HT1080 (cell line): ENCODE data around the gene SPDYE5. TPM values are rescaled to one million over a fixed set of nuclear protein-coding genes. Genes with fewer than 3 reads are reported as not detected.

ENCODE experiments used
- DNase-seq: peaks from one replicate; pipeline ENCODE4 v3.0.0-alpha.2; 2015; ENCODE audit warnings: low read depth
- small RNA-seq: library from RNA; depleted of rRNA; stranded (forward); fragments of <200 nt; gene quantifications from one replicate; pipeline ENCODE3, GENCODE V24; 2014
- total RNA-seq: library from RNA; depleted of rRNA; stranded (reverse); fragments of >200 nt; shearing (Covaris generic); gene quantifications from 2 replicates; pipeline ENCODE4 v1.2.3, GENCODE V29; 2014; rRNA removed

Gene SPDYE5
- total RNA-seq, 1 experiment from 2014 or later, result not detected

GRCh38 chr7:75536940-75537538, 44.9 kb downstream of the SPDYE5 start:
- no peak for DNase-seq

- no peak for DNase-seq
Measured at GRCh38 chr7:75537731-75538130, 45.6 kb downstream of the SPDYE5 start.

DNA sequence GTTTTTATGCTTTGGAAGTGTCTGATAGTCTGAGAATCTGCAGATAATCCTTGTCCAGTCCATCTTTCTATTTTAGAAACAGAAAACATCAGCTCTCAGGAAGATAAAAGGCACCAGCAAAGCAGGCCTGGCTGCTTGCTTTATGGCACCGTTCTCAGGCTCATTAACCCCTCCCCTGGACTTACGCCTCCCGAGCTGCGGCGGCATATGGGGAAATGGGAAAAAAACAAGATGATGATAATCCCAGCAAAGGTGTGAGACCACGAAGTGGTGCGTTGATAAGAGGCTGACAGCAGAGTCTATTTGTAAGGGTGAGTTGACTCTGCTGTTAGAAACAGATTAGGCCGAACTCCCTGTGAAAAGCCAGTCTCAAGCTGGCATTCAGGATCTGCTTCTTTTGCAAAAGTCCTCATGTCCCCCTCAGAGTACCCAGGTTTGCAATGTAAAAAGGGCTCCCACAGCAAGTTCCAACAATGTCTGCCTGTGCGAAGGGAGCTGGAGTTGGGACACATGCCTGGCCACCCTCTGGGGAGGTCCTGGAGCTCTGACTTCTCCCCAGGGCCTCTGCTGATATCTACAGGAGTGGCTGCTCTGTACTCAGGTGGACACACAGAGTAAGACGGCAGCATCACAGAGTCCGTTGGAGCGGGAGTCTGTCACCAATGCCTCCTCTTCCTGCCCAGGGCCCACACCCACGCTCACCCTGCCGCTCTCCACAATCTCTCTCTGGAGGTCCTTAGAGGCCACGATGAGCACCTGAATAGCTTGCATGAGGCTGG, 54.3 kb downstream of the SPDYE5 start:
- no peak for DNase-seq

Small RNAs within 50 kb of the gene (small RNA-seq; reads per million reads assigned to genes)
- not detected for gene AC211429.1
- not detected for gene RF00019

Other genes starting within 250 kb of the SPDYE5 start
- gene TRIM73, start 96.7 kb upstream of the SPDYE5 start, total RNA-seq, result 0.10 TPM in 1 of 2 replicates, not detected in the other
- gene POM121C, start 6.0 kb upstream of the SPDYE5 start, total RNA-seq, result 7.5 and 12.0 TPM in 2 replicates
- 3.3 and 4.6 TPM in 2 replicates for gene HIP1, start 246.6 kb downstream of the SPDYE5 start, total RNA-seq